Gastrocnemius medialis (tissue), 4 donors: Measurements from ENCODE around the gene ITPR3.

ENCODE experiments used
- CTCF ChIP-seq, 5 experiments: fragments of 450-650 bp in 3 of 5; fragments of 200-600 bp in 2 of 5; sonication (generic) in 2 of 5; IDR thresholded peaks in 4 of 5; conservative IDR thresholded peaks in 1 of 5; 1 replicate in 4 of 5; 2 replicates in 1 of 5; pipeline ENCODE4 v1.5.1; 2016 to 2019; ENCODE audit warnings: antibody characterized with exemption in 5 of 5, mild to moderate bottlenecking in 3 of 5, moderate library complexity in 3 of 5
- POLR2A ChIP-seq, 2 donors: fragments of 450-650 bp; IDR thresholded peaks; one replicate each; pipeline ENCODE4 v1.6.1; 2017; ENCODE audit warnings: antibody characterized with exemption in 2 of 2, mild to moderate bottlenecking in 2 of 2, moderate library complexity in 2 of 2

- TF ChIP-seq CTCF (IDR thresholded peaks at IDR 0.05 in 4 of 5, conservative IDR thresholded peaks at IDR 0.05 in 1 of 5): no peak
- TF ChIP-seq POLR2A (IDR thresholded peaks at IDR 0.05): no peak
Observed at GRCh38 chr6:33670971-33671743, 50.0 kb downstream of the ITPR3 start.
